ENCODE measurements around the gene MYT1.

DNA sequence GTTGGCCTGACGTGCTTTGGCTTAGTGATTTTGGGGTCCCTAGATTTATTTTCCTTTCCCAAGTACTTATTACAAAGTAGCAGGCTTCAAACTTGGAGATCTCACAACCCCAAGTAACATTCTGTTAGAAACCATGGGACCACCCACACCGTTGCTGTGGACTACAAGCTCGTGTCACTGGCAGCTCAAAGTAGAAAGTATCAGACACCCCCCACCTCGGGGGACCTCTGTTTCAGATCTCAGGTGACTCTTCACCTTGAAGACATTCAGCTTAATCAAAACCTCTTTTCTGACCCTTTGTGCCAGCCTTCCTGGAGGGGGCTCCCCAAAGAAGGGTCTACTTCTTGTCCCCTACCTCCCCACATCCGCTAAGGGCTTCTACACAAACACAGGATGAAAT lies 15.7 kb upstream of the MYT1 start:
- no peak for TF ChIP-seq BHLHE40 (IDR thresholded peaks at IDR 0.05; ENCODE audit: borderline replicate concordance)
- TF ChIP-seq ARNT (IDR thresholded peaks at IDR 0.05) = no peak
- no peak for TF ChIP-seq FOXM1 (IDR thresholded peaks at IDR 0.05; ENCODE audit: borderline replicate concordance)
- no peak for TF ChIP-seq ZNF384 (IDR thresholded peaks at IDR 0.05)
- TF ChIP-seq, protein P1, sequence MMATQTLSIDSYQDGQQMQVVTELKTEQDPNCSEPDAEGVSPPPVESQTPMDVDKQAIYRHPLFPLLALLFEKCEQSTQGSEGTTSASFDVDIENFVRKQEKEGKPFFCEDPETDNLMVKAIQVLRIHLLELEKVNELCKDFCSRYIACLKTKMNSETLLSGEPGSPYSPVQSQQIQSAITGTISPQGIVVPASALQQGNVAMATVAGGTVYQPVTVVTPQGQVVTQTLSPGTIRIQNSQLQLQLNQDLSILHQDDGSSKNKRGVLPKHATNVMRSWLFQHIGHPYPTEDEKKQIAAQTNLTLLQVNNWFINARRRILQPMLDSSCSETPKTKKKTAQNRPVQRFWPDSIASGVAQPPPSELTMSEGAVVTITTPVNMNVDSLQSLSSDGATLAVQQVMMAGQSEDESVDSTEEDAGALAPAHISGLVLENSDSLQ (IDR thresholded peaks at IDR 0.05) = no peak
- no peak for TF ChIP-seq FOXA1 (IDR thresholded peaks at IDR 0.05)
- no peak for TF ChIP-seq NFRKB (IDR thresholded peaks at IDR 0.05)
- TF ChIP-seq HDGF (IDR thresholded peaks at IDR 0.05; ENCODE audit: borderline replicate concordance) = no peak
- TF ChIP-seq FOXK2 (IDR thresholded peaks at IDR 0.05) = no peak
- no peak for TF ChIP-seq SP1 (IDR thresholded peaks at IDR 0.05)
- TF ChIP-seq TARDBP (IDR thresholded peaks at IDR 0.05) = no peak

Measured in HEK293T (cell line).